ENCODE data around the gene ECHDC1. TPM values are rescaled to one million over a fixed set of nuclear protein-coding genes. Genes with fewer than 3 reads are reported as not detected.
A peak's percentile ranks its signal among the peaks of the same experiment; 100 is the strongest.

ECHDC1 gene
- total RNA-seq, 1 experiment from 2014 or later, result 60.0 TPM

GRCh38 chr6:127297502-127298070, 45.8 kb downstream of the ECHDC1 start (continued):
- no peak for TF ChIP-seq ZNF532 (CRISPR knock-in tag; IDR thresholded peaks at IDR 0.05; ENCODE audit: borderline replicate concordance)
- TF ChIP-seq ZNF512 (CRISPR knock-in tag; IDR thresholded peaks at IDR 0.05; ENCODE audit: borderline replicate concordance), result no peak
- no peak for TF ChIP-seq HMGXB4 (CRISPR knock-in tag; IDR thresholded peaks at IDR 0.05)
- TF ChIP-seq FOXP1 (CRISPR knock-in tag; IDR thresholded peaks at IDR 0.05; ENCODE audit: borderline replicate concordance), result no peak

- ATAC-seq, result no peak
- H3K9me3 Mint-ChIP-seq, result no peaks in the 10 kb centered on the region
- TF ChIP-seq NR1H2 (CRISPR knock-in tag; IDR thresholded peaks at IDR 0.05), result no peak
- no peak for TF ChIP-seq PREB (CRISPR knock-in tag; IDR thresholded peaks at IDR 0.05; ENCODE audit: borderline replicate concordance)
- TF ChIP-seq MLX (CRISPR knock-in tag; IDR thresholded peaks at IDR 0.05), result no peak
- no peak for TF ChIP-seq ELF4 (CRISPR knock-in tag; IDR thresholded peaks at IDR 0.05; ENCODE audit: low read depth)
- no peak for TF ChIP-seq ATF2 (CRISPR knock-in tag; IDR thresholded peaks at IDR 0.05; ENCODE audit: borderline replicate concordance, low read depth)
- TF ChIP-seq ZMAT4 (CRISPR knock-in tag; IDR thresholded peaks at IDR 0.05), result no peak
- H3K27ac Mint-ChIP-seq, result peak overlapping the region; percentile 55
- no peak overlapping the region for H3K4me3 Mint-ChIP-seq
- ChIA-PET CTCF (interaction anchor here (0.6 to 3.3 kb wide), 7 partner anchors 12 to 1229 kb away, joined by 3 to 12 read pairs (median 6); partner anchors contain the start of genes PTPRK and RNF146), POLR2A (interaction anchor here (0.6 to 0.8 kb wide), 3 partner anchors 13 to 54 kb away, joined by 3 to 4 read pairs (median 4); no protein-coding TSS in a partner anchor)
- peaks cover 25% of the 10 kb centered on the region for H3K4me1 Mint-ChIP-seq
- DNase-seq (ENCODE audit: low spot score), result no peak
- H3K36me3 Mint-ChIP-seq, result peaks cover 19% of the 10 kb centered on the region
- no peaks in the 10 kb centered on the region for H3K27me3 Mint-ChIP-seq (ENCODE audit: low read depth)
Observed at GRCh38 chr6:127291495-127291894, 51.9 kb downstream of the ECHDC1 start.
